Stimulated activated CD4-positive, alpha-beta T cell treated with anti-CD3 and anti-CD28 coated beads, Interleukin-15, amount 100 ng/mL, for 1 hour (primary cell): Measurements from ENCODE around the gene POLR3F.
"Not testable (repeated sequence)": the region's sequence is repeated elsewhere in the genome, so short reads cannot be mapped to it uniquely, and the experiment has no call there.

Source experiments
- DNase-seq, 2 donors: peaks; one replicate each; pipeline ENCODE4 v3.0.0-alpha.2; 2020; ENCODE audit warnings: low read depth in 1 of 2, low spot score in 1 of 2

The POLR3F gene

GRCh38 chr20:18504479-18505060 is 37.4 kb downstream of the POLR3F start:
- no peak for DNase-seq

- DNase-seq: no peak
Observed at GRCh38 chr20:18506744-18507143, 39.6 kb downstream of the POLR3F start.

- DNase-seq: peak; percentile 93 to 94
Observed at GRCh38 chr20:18507218-18508191, 40.3 kb downstream of the POLR3F start, which contains the start of gene SEC23B. Gene SEC23B (plus strand): TSS chr20:18507940. CDS start chr20:18510836, 2,896 bp downstream.

- DNase-seq: no peak
Observed at GRCh38 chr20:18511571-18511970, 44.4 kb downstream of the POLR3F start.

GRCh38 chr20:18513208-18513607 is 46.0 kb downstream of the POLR3F start:
- DNase-seq: no peak

- no peak for DNase-seq
Observed at GRCh38 chr20:18514127-18514526, 46.9 kb downstream of the POLR3F start.

- no peak for DNase-seq
Observed at GRCh38 chr20:18515973-18516372, 48.8 kb downstream of the POLR3F start.

- not testable (repeated sequence) for DNase-seq
Observed at GRCh38 chr20:18522066-18522465, 54.9 kb downstream of the POLR3F start.

- no peak for DNase-seq
Observed at GRCh38 chr20:18523066-18523465, 55.9 kb downstream of the POLR3F start.

GRCh38 chr20:18524646-18525045 is 57.5 kb downstream of the POLR3F start:
- no peak for DNase-seq

GRCh38 chr20:18526761-18527160 is 59.6 kb downstream of the POLR3F start:
- not testable (repeated sequence) for DNase-seq

- DNase-seq: no peak
Observed at GRCh38 chr20:18527339-18527738, 60.1 kb downstream of the POLR3F start.

- no peak for DNase-seq
Observed at GRCh38 chr20:18527836-18528235, 60.6 kb downstream of the POLR3F start.

GRCh38 chr20:18529041-18529440 is 61.9 kb downstream of the POLR3F start:
- DNase-seq: no peak

- DNase-seq: no peak
Observed at GRCh38 chr20:18532626-18533025, 65.4 kb downstream of the POLR3F start.

GRCh38 chr20:18533491-18533890 is 66.3 kb downstream of the POLR3F start:
- DNase-seq: no peak

- no peak for DNase-seq
Observed at GRCh38 chr20:18533978-18534644, 66.9 kb downstream of the POLR3F start.
